C4-2B (cell line): ENCODE data around the gene TBCEL.

Experiments
- ZFX ChIP-seq: fragments of 450-650 bp; IDR thresholded peaks from 2 replicates; pipeline ENCODE4 v1.6.1; 2017
- TF ChIP-seq, protein P1 (sequence below): fragments of 450-650 bp; conservative IDR thresholded peaks from 2 replicates; pipeline ENCODE4 v1.5.1; 2017; ENCODE audit warnings: mild to moderate bottlenecking

DNA sequence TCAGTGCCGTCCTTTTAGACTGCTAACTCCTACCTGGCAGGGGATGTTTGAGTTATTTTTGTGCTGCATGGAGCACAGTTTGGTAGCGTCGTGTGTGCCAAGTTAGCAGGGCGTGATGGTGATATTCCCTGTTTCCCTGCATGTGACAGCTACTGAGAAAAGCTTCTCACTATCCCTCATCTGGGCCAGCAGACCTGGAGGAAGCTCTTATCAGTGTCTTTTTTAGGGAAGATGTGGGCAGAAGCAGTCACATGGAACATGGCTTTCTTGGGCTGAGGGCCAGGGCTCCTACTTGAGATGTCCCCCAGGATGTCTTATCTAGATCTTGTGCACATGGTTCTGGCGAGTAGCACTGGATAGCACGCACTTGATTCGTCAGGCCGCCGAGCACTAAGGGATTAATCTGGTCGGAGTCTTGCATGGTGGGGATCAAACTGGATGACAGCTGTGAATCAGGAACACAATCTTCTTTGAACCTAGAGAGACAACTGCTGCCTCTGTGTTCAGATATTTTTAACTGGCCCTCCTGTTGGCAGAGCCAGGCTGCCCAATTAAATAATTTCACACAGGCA is 110.9 kb downstream of the TBCEL start:
- TF ChIP-seq, protein P1, sequence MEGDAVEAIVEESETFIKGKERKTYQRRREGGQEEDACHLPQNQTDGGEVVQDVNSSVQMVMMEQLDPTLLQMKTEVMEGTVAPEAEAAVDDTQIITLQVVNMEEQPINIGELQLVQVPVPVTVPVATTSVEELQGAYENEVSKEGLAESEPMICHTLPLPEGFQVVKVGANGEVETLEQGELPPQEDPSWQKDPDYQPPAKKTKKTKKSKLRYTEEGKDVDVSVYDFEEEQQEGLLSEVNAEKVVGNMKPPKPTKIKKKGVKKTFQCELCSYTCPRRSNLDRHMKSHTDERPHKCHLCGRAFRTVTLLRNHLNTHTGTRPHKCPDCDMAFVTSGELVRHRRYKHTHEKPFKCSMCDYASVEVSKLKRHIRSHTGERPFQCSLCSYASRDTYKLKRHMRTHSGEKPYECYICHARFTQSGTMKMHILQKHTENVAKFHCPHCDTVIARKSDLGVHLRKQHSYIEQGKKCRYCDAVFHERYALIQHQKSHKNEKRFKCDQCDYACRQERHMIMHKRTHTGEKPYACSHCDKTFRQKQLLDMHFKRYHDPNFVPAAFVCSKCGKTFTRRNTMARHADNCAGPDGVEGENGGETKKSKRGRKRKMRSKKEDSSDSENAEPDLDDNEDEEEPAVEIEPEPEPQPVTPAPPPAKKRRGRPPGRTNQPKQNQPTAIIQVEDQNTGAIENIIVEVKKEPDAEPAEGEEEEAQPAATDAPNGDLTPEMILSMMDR: no peak
- no peak for TF ChIP-seq ZFX
